Measurements from ENCODE around the gene TCF7L2. TPM values are rescaled to one million over a fixed set of nuclear protein-coding genes. Genes with fewer than 3 reads are reported as not detected.

Gene TCF7L2
- polyA plus RNA-seq, 1 donor from 2014 or later, result 1.7 TPM

DNA sequence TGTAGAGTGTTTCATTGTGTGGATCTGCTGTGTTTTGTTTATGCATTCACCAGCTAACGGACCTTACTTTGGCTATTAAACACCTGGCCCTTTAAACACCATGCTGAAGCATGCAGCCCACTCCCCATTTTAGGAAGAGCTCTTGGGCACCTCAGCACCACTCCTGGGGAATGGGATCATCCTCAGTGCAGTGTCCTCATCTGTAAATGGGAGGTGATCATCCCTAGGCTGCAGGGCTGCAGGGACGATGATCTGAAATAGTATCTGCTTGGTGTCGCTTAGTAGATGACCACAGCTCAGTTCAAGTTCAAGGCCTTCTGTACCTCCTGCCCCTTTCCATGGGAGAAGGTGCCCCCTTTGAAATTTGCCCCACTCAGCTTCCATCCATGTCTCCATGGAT is 229.9 kb downstream of the TCF7L2 start:
- Histone ChIP-seq H2AFZ (ENCODE audit: low read depth, low read length) (no peak overlapping the region), H3K9me2 (ENCODE audit: insufficient read depth, low read length) (no peaks in the 10 kb centered on the region), H3K36me3 (ENCODE audit: insufficient read depth, low read length) (no peaks in the 10 kb centered on the region), H3K9ac (ENCODE audit: low read length) (no peak overlapping the region), H3K27me3 (ENCODE audit: insufficient read depth, low read depth, low read length) (no peaks in the 10 kb centered on the region), H3F3A (ENCODE audit: insufficient read depth, low read length, poor library complexity, severe bottlenecking) (no peaks in the 10 kb centered on the region), H3K27ac (ENCODE audit: low read length) (no peak overlapping the region), H3K4me3 (ENCODE audit: low read length) (no peak overlapping the region), H3K79me2 (replicated peaks; ENCODE audit: insufficient read depth, low read length) (no peaks in the 10 kb centered on the region), H3K4me2 (ENCODE audit: low read length) (no peak overlapping the region), H3K9me3 (ENCODE audit: low read length) (no peaks in the 10 kb centered on the region), H4K20me1 (ENCODE audit: insufficient read depth) (no peaks in the 10 kb centered on the region)
- TF ChIP-seq RAD21 (conservative IDR thresholded peaks at IDR 0.05) (no peak), CTCF (IDR thresholded peaks at IDR 0.05; ENCODE audit: poor library complexity, severe bottlenecking) (no peak), TAF1 (IDR thresholded peaks at IDR 0.05; ENCODE audit: low read depth) (no peak), SMC3 (conservative IDR thresholded peaks at IDR 0.05; ENCODE audit: poor library complexity) (no peak), MXI1 (conservative IDR thresholded peaks at IDR 0.05; ENCODE audit: poor library complexity, severe bottlenecking) (no peak), EZH2 (IDR thresholded peaks at IDR 0.05; ENCODE audit: borderline replicate concordance, insufficient read depth, low read length, poor library complexity, severe bottlenecking) (no peak), POLR2AphosphoS5 (IDR thresholded peaks at IDR 0.05) (no peak), EP300 (conservative IDR thresholded peaks at IDR 0.05; ENCODE audit: poor library complexity, severe bottlenecking) (no peak)
- TF ChIP-seq, protein P1, sequence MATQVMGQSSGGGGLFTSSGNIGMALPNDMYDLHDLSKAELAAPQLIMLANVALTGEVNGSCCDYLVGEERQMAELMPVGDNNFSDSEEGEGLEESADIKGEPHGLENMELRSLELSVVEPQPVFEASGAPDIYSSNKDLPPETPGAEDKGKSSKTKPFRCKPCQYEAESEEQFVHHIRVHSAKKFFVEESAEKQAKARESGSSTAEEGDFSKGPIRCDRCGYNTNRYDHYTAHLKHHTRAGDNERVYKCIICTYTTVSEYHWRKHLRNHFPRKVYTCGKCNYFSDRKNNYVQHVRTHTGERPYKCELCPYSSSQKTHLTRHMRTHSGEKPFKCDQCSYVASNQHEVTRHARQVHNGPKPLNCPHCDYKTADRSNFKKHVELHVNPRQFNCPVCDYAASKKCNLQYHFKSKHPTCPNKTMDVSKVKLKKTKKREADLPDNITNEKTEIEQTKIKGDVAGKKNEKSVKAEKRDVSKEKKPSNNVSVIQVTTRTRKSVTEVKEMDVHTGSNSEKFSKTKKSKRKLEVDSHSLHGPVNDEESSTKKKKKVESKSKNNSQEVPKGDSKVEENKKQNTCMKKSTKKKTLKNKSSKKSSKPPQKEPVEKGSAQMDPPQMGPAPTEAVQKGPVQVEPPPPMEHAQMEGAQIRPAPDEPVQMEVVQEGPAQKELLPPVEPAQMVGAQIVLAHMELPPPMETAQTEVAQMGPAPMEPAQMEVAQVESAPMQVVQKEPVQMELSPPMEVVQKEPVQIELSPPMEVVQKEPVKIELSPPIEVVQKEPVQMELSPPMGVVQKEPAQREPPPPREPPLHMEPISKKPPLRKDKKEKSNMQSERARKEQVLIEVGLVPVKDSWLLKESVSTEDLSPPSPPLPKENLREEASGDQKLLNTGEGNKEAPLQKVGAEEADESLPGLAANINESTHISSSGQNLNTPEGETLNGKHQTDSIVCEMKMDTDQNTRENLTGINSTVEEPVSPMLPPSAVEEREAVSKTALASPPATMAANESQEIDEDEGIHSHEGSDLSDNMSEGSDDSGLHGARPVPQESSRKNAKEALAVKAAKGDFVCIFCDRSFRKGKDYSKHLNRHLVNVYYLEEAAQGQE (IDR thresholded peaks at IDR 0.05; ENCODE audit: borderline replicate concordance), result no peak

DNA sequence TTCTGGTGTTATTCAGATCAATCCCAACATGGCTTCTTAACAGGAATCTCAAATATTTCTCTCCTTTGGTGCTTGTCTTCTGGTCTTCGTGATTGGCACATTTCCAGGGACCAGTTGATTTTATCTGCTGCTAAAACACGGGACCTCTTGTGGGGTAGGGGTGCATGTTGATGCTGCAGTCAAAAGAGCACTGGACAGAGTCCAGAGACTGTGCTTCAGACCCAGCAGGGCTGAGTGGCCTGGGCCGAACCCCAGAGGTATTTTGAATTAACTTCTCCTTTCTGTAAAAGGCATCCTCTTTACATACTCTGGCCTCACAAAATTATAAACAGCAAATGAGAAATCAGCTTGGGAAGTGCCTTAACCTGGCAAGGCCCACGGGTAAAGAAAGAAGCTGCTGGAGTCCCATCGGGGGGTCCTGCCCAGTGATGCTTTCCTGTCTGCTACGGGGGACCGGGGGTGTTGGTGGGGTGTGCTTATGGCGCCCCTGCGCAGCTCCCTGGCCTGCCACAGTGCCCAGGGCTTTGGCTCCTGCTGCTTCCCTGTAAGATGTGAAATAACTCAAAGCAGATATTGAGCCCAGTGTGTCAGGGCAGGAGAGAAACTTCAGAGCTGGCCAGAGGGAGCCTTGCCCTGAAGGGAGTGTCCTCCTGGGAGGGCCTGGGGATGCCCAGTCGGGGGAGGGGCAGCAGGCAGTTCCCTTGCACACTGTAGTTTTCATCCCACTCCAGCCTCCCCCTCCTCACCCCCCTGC is 230.5 kb downstream of the TCF7L2 start:
- no peaks in the 10 kb centered on the region for H3K79me2 ChIP-seq (replicated peaks; ENCODE audit: insufficient read depth, low read length)
- no peaks in the 10 kb centered on the region for H4K20me1 ChIP-seq (ENCODE audit: insufficient read depth)
- no peak overlapping the region for H3K9ac ChIP-seq (ENCODE audit: low read length)
- H3K27me3 ChIP-seq (ENCODE audit: insufficient read depth, low read depth, low read length), result no peaks in the 10 kb centered on the region
- H3K36me3 ChIP-seq (ENCODE audit: insufficient read depth, low read length), result no peaks in the 10 kb centered on the region
- no peak overlapping the region for H2AFZ ChIP-seq (ENCODE audit: low read depth, low read length)
- no peak overlapping the region for H3K27ac ChIP-seq (ENCODE audit: low read length)
- no peaks in the 10 kb centered on the region for H3K9me3 ChIP-seq (ENCODE audit: low read length)
- no peaks in the 10 kb centered on the region for H3F3A ChIP-seq (ENCODE audit: insufficient read depth, low read length, poor library complexity, severe bottlenecking)
- no peak overlapping the region for H3K4me2 ChIP-seq (ENCODE audit: low read length)
- H3K4me3 ChIP-seq (ENCODE audit: low read length), result no peak overlapping the region
- no peak for TF ChIP-seq MXI1 (conservative IDR thresholded peaks at IDR 0.05; ENCODE audit: poor library complexity, severe bottlenecking)
- TF ChIP-seq EP300 (conservative IDR thresholded peaks at IDR 0.05; ENCODE audit: poor library complexity, severe bottlenecking), result no peak
- TF ChIP-seq TAF1 (IDR thresholded peaks at IDR 0.05; ENCODE audit: low read depth), result no peak
- TF ChIP-seq EZH2 (IDR thresholded peaks at IDR 0.05; ENCODE audit: borderline replicate concordance, insufficient read depth, low read length, poor library complexity, severe bottlenecking), result no peak
- TF ChIP-seq RAD21 (conservative IDR thresholded peaks at IDR 0.05), result no peak
- TF ChIP-seq, protein P1 (IDR thresholded peaks at IDR 0.05; ENCODE audit: borderline replicate concordance), result no peak
- no peak for TF ChIP-seq POLR2AphosphoS5 (IDR thresholded peaks at IDR 0.05)
- TF ChIP-seq SMC3 (conservative IDR thresholded peaks at IDR 0.05; ENCODE audit: poor library complexity), result no peak
- TF ChIP-seq CTCF (IDR thresholded peaks at IDR 0.05; ENCODE audit: poor library complexity, severe bottlenecking), result no peak
- no peaks in the 10 kb centered on the region for H3K9me2 ChIP-seq (ENCODE audit: insufficient read depth, low read length)
